Sigmoid colon (tissue), 4 donors: ENCODE data around the gene FAM240B.

Experiments used
- POLR2A ChIP-seq, 2 donors: fragments of 450-650 bp; IDR thresholded peaks; one replicate each; pipeline ENCODE4 v1.6.1; 2016; ENCODE audit warnings: antibody characterized with exemption in 2 of 2, mild to moderate bottlenecking in 2 of 2, moderate library complexity in 2 of 2
- POLR2AphosphoS5 ChIP-seq, 4 donors: sonication (generic); formaldehyde crosslinking; IDR thresholded peaks; one replicate each; pipeline ENCODE4 v1.6.1; 2017; ENCODE audit warnings: antibody characterized with exemption in 4 of 4
- TF ChIP-seq, protein P1 (sequence below), 4 experiments: fragments of 450-650 bp in 3 of 4; fragments of 200-600 bp in 1 of 4; IDR thresholded peaks; one replicate each; pipeline ENCODE4 v1.5.1; 2016 to 2019; ENCODE audit warnings: antibody characterized with exemption in 4 of 4, mild to moderate bottlenecking in 3 of 4, moderate library complexity in 2 of 4

DNA sequence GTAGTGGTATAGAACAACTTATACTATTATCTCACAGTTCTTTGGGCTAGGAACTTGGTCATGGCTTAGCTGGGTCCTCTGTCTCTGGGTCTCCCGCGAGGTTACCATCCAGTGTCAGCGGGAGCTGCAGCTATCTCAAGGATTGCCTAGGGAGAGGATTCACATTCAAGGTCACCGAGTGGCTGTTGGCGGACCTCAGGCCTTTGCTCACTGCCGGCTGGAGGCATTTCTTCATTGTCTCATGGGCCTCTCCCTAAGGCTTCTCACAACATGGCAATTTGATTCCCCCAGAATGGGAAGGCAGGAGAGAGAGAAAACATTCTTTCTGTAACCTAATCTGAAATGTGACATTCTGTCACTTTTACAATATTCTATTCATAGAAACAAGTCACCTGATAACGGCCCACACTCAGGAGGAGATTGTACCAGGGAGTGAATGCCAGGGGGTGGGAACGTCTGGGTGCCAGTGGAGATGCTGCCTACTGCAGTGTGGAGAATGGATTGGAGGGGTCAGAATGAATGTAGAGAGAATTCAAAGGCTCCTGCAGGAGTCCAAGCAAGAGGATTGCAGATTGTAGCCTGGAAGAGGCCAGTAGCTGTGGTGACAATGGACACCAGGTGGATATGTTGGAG, 70.1 kb downstream of the FAM240B start:
- no peak for TF ChIP-seq POLR2A (IDR thresholded peaks at IDR 0.05)
- TF ChIP-seq, protein P1, sequence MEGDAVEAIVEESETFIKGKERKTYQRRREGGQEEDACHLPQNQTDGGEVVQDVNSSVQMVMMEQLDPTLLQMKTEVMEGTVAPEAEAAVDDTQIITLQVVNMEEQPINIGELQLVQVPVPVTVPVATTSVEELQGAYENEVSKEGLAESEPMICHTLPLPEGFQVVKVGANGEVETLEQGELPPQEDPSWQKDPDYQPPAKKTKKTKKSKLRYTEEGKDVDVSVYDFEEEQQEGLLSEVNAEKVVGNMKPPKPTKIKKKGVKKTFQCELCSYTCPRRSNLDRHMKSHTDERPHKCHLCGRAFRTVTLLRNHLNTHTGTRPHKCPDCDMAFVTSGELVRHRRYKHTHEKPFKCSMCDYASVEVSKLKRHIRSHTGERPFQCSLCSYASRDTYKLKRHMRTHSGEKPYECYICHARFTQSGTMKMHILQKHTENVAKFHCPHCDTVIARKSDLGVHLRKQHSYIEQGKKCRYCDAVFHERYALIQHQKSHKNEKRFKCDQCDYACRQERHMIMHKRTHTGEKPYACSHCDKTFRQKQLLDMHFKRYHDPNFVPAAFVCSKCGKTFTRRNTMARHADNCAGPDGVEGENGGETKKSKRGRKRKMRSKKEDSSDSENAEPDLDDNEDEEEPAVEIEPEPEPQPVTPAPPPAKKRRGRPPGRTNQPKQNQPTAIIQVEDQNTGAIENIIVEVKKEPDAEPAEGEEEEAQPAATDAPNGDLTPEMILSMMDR (IDR thresholded peaks at IDR 0.05), result no peak
- no peak for TF ChIP-seq POLR2AphosphoS5 (IDR thresholded peaks at IDR 0.05)
